Activated CD4-positive, alpha-beta T cell treated with anti-CD3 and anti-CD28 coated beads, Interleukin-2, amount 10 ng/mL, durations not matched to agents 7 days and 5 days (primary cell): ENCODE data around the gene CARD11. TPM values are rescaled to one million over a fixed set of nuclear protein-coding genes. Genes with fewer than 3 reads are reported as not detected.

Source experiments
- CTCF ChIA-PET: fragments of 350-600 bp; sonication (Branson Sonifier 250); formaldehyde crosslinking; loops from one replicate; lab custom pipeline; 2021; ENCODE audit warnings: antibody characterized with exemption; lab: Charles Lee
- POLR2A ChIA-PET: fragments of 350-600 bp; sonication (Branson Sonifier 250); formaldehyde crosslinking; loops from one replicate; lab custom pipeline; 2021; ENCODE audit warnings: antibody characterized with exemption; lab: Charles Lee
- DNase-seq: peaks from one replicate; pipeline ENCODE4 v3.0.0-alpha.2; 2020
- H3K27ac Mint-ChIP-seq: one replicate; pipeline ENCODE4 v1.8.0; 2021; ENCODE audit warnings: mild to moderate bottlenecking, moderate library complexity, mixed read lengths
- H3K27me3 Mint-ChIP-seq: one replicate; pipeline ENCODE4 v1.8.0; 2021; ENCODE audit warnings: mixed read lengths
- H3K36me3 Mint-ChIP-seq: one replicate; pipeline ENCODE4 v1.8.0; 2021; ENCODE audit warnings: low read depth, mixed read lengths
- H3K4me1 Mint-ChIP-seq: one replicate; pipeline ENCODE4 v1.8.0; 2021; ENCODE audit warnings: mixed read lengths
- H3K4me3 Mint-ChIP-seq: one replicate; pipeline ENCODE4 v1.8.0; 2021; ENCODE audit warnings: mild to moderate bottlenecking, moderate library complexity, mixed read lengths
- H3K9me3 Mint-ChIP-seq: one replicate; pipeline ENCODE4 v1.8.0; 2021; ENCODE audit warnings: mixed read lengths
- total RNA-seq, 2 experiments: library from RNA; stranded (reverse); gene quantifications; one replicate each; pipeline ENCODE4 v1.2.3, GENCODE V29; 2021

The CARD11 gene
- total RNA-seq, 2 experiments from 2014 or later: 160 to 167 TPM

GRCh38 chr7:2956076-2956475, 87.6 kb downstream of the CARD11 start:
- peaks cover 79% of the 10 kb centered on the region for H3K4me1 Mint-ChIP-seq
- H3K4me3 Mint-ChIP-seq: no peak overlapping the region
- peaks cover 3% of the 10 kb centered on the region for H3K9me3 Mint-ChIP-seq
- ChIA-PET CTCF (interaction anchor here (0.6 to 1.4 kb wide), 8 partner anchors 16 to 902 kb away, joined by 3 to 4 read pairs (median 3); no protein-coding TSS in a partner anchor), POLR2A (interaction anchor here (0.6 kb wide), 1 partner anchor 22 kb away, joined by 3 read pairs; no protein-coding TSS in a partner anchor)
- DNase-seq: no peak
- peaks cover 78% of the 10 kb centered on the region for H3K36me3 Mint-ChIP-seq
- peak overlapping the region; percentile 41 for H3K27ac Mint-ChIP-seq
- no peaks in the 10 kb centered on the region for H3K27me3 Mint-ChIP-seq

DNA sequence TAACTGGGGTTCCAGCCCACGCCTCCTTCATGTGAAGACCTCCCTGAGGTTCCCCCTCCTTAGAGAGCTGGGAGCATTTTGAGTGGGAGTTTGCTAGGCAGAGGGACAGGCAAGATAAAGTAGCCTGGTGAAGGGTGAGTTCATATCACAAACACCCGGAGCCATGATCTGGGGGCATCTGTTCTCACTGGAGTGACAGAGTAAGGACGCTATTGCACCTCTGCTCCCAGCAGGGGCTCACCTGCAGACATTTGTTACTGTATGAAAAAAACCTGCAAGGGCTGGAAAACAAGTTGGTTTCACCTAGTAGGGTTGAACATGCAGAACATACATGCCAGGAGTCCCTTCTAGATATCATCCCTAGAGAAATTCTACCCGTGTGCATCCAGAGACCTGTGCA, 88.4 kb downstream of the CARD11 start:
- CTCF ChIA-PET: interaction anchor here (0.7 kb wide), 1 partner anchor 85 kb away, joined by 3 read pairs; no protein-coding TSS in a partner anchor
- no peak overlapping the region for H3K4me3 Mint-ChIP-seq

GRCh38 chr7:2954433-2954853, 89.2 kb downstream of the CARD11 start:
- Mint-ChIP-seq H3K36me3 (peaks cover 83% of the 10 kb centered on the region), H3K9me3 (peaks cover 16% of the 10 kb centered on the region), H3K27ac (peak overlapping the region; percentile 85), H3K4me1 (peaks cover 79% of the 10 kb centered on the region), H3K27me3 (no peaks in the 10 kb centered on the region), H3K4me3 (peak overlapping the region; percentile 16)
- ChIA-PET CTCF (interaction anchor here (0.7 to 1.4 kb wide), 3 partner anchors 11 to 13 kb away, joined by 3 to 5 read pairs (median 3); no protein-coding TSS in a partner anchor), POLR2A (interaction anchor here (0.7 kb wide), 1 partner anchor 87 kb away, joined by 4 read pairs; no protein-coding TSS in a partner anchor)
- peak; percentile 43 for DNase-seq

More for the DNA sequence above, 88.4 kb downstream of the CARD11 start:
- Mint-ChIP-seq H3K9me3 (peaks cover 11% of the 10 kb centered on the region), H3K27me3 (no peaks in the 10 kb centered on the region), H3K4me1 (peaks cover 84% of the 10 kb centered on the region), H3K27ac (peak overlapping the region; percentile 85), H3K36me3 (peaks cover 81% of the 10 kb centered on the region)
- DNase-seq: no peak
- POLR2A ChIA-PET: interaction anchor here (0.6 kb wide), 2 partner anchors 16 to 21 kb away, joined by 3 read pairs; no protein-coding TSS in a partner anchor

GRCh38 chr7:2953588-2954407, 89.9 kb downstream of the CARD11 start:
- POLR2A ChIA-PET: no interaction called here
- Mint-ChIP-seq H3K27me3 (no peaks in the 10 kb centered on the region), H3K4me1 (peaks cover 76% of the 10 kb centered on the region), H3K9me3 (peaks cover 19% of the 10 kb centered on the region), H3K27ac (peak overlapping the region; percentile 85), H3K36me3 (peaks cover 83% of the 10 kb centered on the region), H3K4me3 (peak overlapping the region; percentile 7)
- CTCF ChIA-PET: interaction anchor here (0.7 to 1.4 kb wide), 3 partner anchors 11 to 14 kb away, joined by 3 to 5 read pairs (median 3); no protein-coding TSS in a partner anchor
- DNase-seq: no peak

GRCh38 chr7:2953099-2953498, 90.6 kb downstream of the CARD11 start:
- Mint-ChIP-seq H3K27me3 (no peaks in the 10 kb centered on the region), H3K4me1 (peaks cover 69% of the 10 kb centered on the region), H3K4me3 (no peak overlapping the region), H3K9me3 (peaks cover 19% of the 10 kb centered on the region), H3K36me3 (peaks cover 83% of the 10 kb centered on the region), H3K27ac (peak overlapping the region; percentile 71)
- ChIA-PET POLR2A (no interaction called here), CTCF (interaction anchor here (0.9 to 1.0 kb wide), 2 partner anchors 12 to 14 kb away, joined by 3 to 4 read pairs; no protein-coding TSS in a partner anchor)
- no peak for DNase-seq

- Mint-ChIP-seq H3K4me1 (peaks cover 65% of the 10 kb centered on the region), H3K9me3 (peaks cover 19% of the 10 kb centered on the region), H3K4me3 (no peak overlapping the region), H3K27me3 (no peaks in the 10 kb centered on the region), H3K27ac (no peak overlapping the region), H3K36me3 (peaks cover 82% of the 10 kb centered on the region)
- POLR2A ChIA-PET: no interaction called here
- DNase-seq: no peak
- CTCF ChIA-PET: interaction anchor here (0.6 to 0.9 kb wide), 3 partner anchors 11 to 666 kb away, joined by 3 to 4 read pairs (median 3); no protein-coding TSS in a partner anchor
Measured at GRCh38 chr7:2952316-2952715, 91.4 kb downstream of the CARD11 start.

DNA sequence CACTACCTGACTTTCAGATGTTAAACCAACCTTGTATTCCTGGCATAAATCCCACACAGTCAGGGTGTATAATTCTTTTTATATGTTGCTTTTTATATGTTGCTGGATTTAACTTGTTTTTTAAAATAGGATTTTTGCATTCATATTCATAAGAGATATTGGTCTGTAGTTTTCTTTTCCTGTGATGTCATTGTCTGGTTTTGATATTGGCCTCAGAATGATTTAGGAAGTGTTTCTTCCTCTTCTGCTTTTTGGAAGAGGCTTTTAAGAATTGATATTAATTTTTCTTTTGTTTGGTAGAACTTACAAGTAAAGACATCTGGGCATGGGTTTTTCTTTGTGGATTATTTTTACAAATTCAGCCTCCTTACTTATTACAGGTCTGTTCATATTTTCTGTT, 93.1 kb downstream of the CARD11 start:
- ChIA-PET POLR2A (no interaction called here), CTCF (no interaction called here)
- Mint-ChIP-seq H3K27me3 (no peaks in the 10 kb centered on the region), H3K36me3 (peaks cover 88% of the 10 kb centered on the region), H3K9me3 (peaks cover 19% of the 10 kb centered on the region), H3K4me3 (no peak overlapping the region), H3K4me1 (peaks cover 49% of the 10 kb centered on the region), H3K27ac (no peak overlapping the region)
- no peak for DNase-seq

- peaks cover 31% of the 10 kb centered on the region for H3K4me1 Mint-ChIP-seq
- H3K9me3 Mint-ChIP-seq: peaks cover 19% of the 10 kb centered on the region
- ChIA-PET CTCF (no interaction called here), POLR2A (no interaction called here)
- no peak overlapping the region for H3K27ac Mint-ChIP-seq
- H3K36me3 Mint-ChIP-seq: peaks cover 90% of the 10 kb centered on the region
- no peak for DNase-seq
- no peak overlapping the region for H3K4me3 Mint-ChIP-seq
- no peaks in the 10 kb centered on the region for H3K27me3 Mint-ChIP-seq
Measured at GRCh38 chr7:2948749-2949148, 94.9 kb downstream of the CARD11 start.

DNA sequence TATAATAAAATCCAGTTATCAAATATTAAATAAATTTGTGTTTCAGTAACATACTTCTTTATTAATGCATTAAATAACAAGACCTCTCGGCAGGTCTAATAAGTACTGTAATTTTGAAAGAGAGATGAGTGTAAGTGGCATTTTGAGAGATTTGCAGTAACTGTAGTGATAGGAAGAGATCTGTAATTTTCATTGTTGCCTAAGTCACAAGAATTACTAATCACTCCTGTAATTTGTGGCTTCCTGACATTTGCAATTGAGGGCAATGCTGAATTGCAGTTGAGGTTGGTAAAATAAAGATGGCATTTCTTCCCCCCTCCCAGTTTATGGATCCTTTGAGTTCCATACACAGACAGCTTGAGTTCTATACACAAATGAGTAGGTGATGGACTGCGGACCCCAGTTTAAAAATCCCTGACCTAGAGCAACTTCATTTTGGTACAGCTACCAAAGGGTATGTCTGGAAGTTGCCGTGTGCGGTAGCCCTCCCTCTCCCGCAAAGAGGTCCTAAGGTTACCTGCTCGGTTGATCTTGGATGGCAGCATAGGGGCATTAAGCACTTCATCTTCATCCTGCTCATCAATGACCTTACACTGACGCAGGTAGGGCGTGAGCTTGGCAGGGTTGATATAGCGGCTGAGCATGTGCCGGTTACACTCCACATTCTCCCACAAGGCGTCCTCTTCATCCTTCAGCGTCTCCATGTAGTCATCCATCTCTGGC, 96.4 kb downstream of the CARD11 start:
- CTCF ChIA-PET: interaction anchor here (1.2 kb wide), 1 partner anchor 122 kb away, joined by 3 read pairs; no protein-coding TSS in a partner anchor
- Mint-ChIP-seq H3K4me3 (no peak overlapping the region), H3K4me1 (peaks cover 25% of the 10 kb centered on the region), H3K9me3 (peaks cover 21% of the 10 kb centered on the region), H3K36me3 (peaks cover 89% of the 10 kb centered on the region), H3K27me3 (no peaks in the 10 kb centered on the region), H3K27ac (no peak overlapping the region)
- POLR2A ChIA-PET: no interaction called here
- DNase-seq: no peak

GRCh38 chr7:2945171-2945570, 98.5 kb downstream of the CARD11 start:
- ChIA-PET POLR2A (no interaction called here), CTCF (no interaction called here)
- peaks cover 10% of the 10 kb centered on the region for H3K9me3 Mint-ChIP-seq
- peaks cover 86% of the 10 kb centered on the region for H3K36me3 Mint-ChIP-seq
- no peaks in the 10 kb centered on the region for H3K27me3 Mint-ChIP-seq
- H3K4me3 Mint-ChIP-seq: no peak overlapping the region
- no peak overlapping the region for H3K27ac Mint-ChIP-seq
- DNase-seq: no peak
- H3K4me1 Mint-ChIP-seq: peaks cover 10% of the 10 kb centered on the region

- Mint-ChIP-seq H3K4me1 (peaks cover 10% of the 10 kb centered on the region), H3K4me3 (no peak overlapping the region), H3K9me3 (peaks cover 8% of the 10 kb centered on the region), H3K36me3 (peaks cover 85% of the 10 kb centered on the region), H3K27ac (no peak overlapping the region), H3K27me3 (no peaks in the 10 kb centered on the region)
- ChIA-PET POLR2A (no interaction called here), CTCF (no interaction called here)
- no peak for DNase-seq
Measured at GRCh38 chr7:2944739-2945138, 98.9 kb downstream of the CARD11 start.

DNA sequence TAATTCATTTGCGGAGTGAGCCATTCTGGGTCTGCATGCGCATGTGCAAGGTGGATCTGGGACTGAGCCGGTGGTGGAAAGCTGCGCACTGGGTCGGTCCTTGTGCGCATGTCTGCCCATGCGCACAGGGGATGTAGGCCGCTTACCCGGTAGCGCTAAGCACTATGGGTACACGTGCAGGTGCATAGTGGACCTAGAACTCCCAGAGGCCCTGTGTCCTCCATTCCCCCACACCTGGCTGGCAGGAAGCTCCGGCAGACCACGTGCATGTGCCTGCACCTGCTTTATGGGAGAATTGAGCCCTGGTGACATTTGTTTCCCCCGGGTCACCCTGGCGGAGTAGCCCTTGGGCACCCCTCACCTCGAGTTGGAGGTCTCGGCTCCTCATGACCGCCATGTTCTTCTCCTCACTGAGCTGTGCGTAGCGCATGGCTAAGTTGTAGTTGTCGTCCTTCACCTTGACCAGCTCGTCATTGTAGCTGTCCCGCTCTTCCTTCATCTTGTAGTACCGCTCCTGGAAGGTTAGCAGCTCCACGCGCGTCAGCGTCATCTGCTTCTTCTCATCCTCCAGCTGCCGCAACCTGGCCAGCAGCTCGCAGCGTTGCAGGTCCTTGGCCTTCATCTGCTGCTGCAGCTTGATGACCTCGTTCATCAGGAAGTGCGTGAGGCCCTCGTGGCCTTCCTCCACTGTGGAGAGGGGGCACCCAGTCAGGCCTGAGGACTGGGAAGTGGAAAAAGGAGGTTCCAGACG, 99.6 kb downstream of the CARD11 start:
- POLR2A ChIA-PET: no interaction called here
- Mint-ChIP-seq H3K9me3 (peaks cover 3% of the 10 kb centered on the region), H3K4me3 (no peak overlapping the region), H3K36me3 (peaks cover 85% of the 10 kb centered on the region), H3K27me3 (no peaks in the 10 kb centered on the region), H3K4me1 (peaks cover 8% of the 10 kb centered on the region), H3K27ac (no peak overlapping the region)
- CTCF ChIA-PET: interaction anchor here (0.8 kb wide), 1 partner anchor 10 kb away, joined by 3 read pairs; no protein-coding TSS in a partner anchor
- DNase-seq: no peak
